Body of pancreas (tissue), 4 donors: Measurements from ENCODE around the gene TAGAP. TPM values are rescaled to one million over a fixed set of nuclear protein-coding genes. Genes with fewer than 3 reads are reported as not detected.

Experiments
- ATAC-seq: fragments of 150-250 bp; one replicate; pipeline ENCODE4 v1.9.1; 2016
- DNase-seq, 4 donors: peaks; one replicate each; pipeline ENCODE4 v3.0.0-alpha.2; 2019
- H3K27ac ChIP-seq, 4 donors: fragments of 200-600 bp; sonication (generic); 1 replicate in 3 of 4; 2 replicates in 1 of 4; pipeline versions ENCODE4 v1.5.1 to v1.6.1; 2016 to 2019; ENCODE audit warnings: mild to moderate bottlenecking in 1 of 4, mixed read lengths in 1 of 4, moderate library complexity in 1 of 4
- H3K27me3 ChIP-seq, 2 donors: fragments of 200-600 bp; sonication (generic); one replicate each; pipeline ENCODE4 v1.6.0; 2016; ENCODE audit warnings: mild to moderate bottlenecking in 1 of 2
- H3K36me3 ChIP-seq, 2 donors: fragments of 200-600 bp; sonication (generic); replicated peaks in 1 of 2; 2 replicates each; pipeline ENCODE4 v1.5.1; 2016; ENCODE audit warnings: low read depth in 2 of 2; ENCODE audit not compliant: insufficient read depth in 1 of 2
- H3K4me1 ChIP-seq: fragments of 200-600 bp; sonication (generic); one replicate; pipeline ENCODE4 v1.6.0; 2016
- H3K4me3 ChIP-seq, 2 donors: fragments of 200-600 bp; sonication (generic); 1 replicate in 1 of 2; 2 replicates in 1 of 2; pipeline ENCODE4 v1.5.1; 2016 to 2019
- H3K9me3 ChIP-seq, 3 donors: fragments of 200-600 bp; sonication (generic); 1 replicate in 2 of 3; 2 replicates in 1 of 3; pipeline ENCODE4 v1.5.1; 2016
- CTCF ChIP-seq, 7 experiments: fragments of 450-650 bp in 4 of 7; fragments of 200-600 bp in 3 of 7; sonication (generic) in 3 of 7; IDR thresholded peaks; one replicate each; pipeline ENCODE4 v1.5.1; 2016 to 2019; ENCODE audit warnings: antibody characterized with exemption in 7 of 7
- POLR2A ChIP-seq, 3 donors: fragments of 450-650 bp; IDR thresholded peaks; one replicate each; pipeline ENCODE4 v1.6.1; 2016; ENCODE audit warnings: antibody characterized with exemption in 3 of 3, mild to moderate bottlenecking in 2 of 3
- WGBS, 2 donors: methylation state at CpG; one replicate each; pipeline ENCODE4 v1.1.5; 2017; 5-methylcytosine and 5-hydroxymethylcytosine counted together
- intact Hi-C: fragments of 100-400 bp; cut with DNase I; formaldehyde crosslinking; loops from one replicate; pipeline ENCODE4 v1.15.1; 2023
- total RNA-seq, 2 donors: library from RNA; depleted of rRNA; stranded (reverse); fragments of >200 nt; gene quantifications; one replicate each; pipeline ENCODE4 v1.1.0, GENCODE V29; 2016

Gene TAGAP
- total RNA-seq, 2 donors from 2014 or later = 0.99 to 2.3 TPM

- no peak for TF ChIP-seq POLR2A (IDR thresholded peaks at IDR 0.05)
- TF ChIP-seq CTCF (IDR thresholded peaks at IDR 0.05) = no peak
- H3K4me3 ChIP-seq = no peak overlapping the region
- H3K27me3 ChIP-seq = no peaks in the 10 kb centered on the region
- H3K27ac ChIP-seq = peak overlapping the region in 1 of 4 donors; percentile 39
- H3K9me3 ChIP-seq = no peaks in the 10 kb centered on the region
- H3K4me1 ChIP-seq = no peaks in the 10 kb centered on the region
- ATAC-seq (no peak), DNase-seq (no peak)
- no peaks in the 10 kb centered on the region for H3K36me3 ChIP-seq
- WGBS, 2 donors = 50 to 54% methylated on average over 2 of the region's 2 CpGs
- intact Hi-C loops = no loop called here
Observed at GRCh38 chr6:159062976-159063375, 18.2 kb upstream of the TAGAP start.

GRCh38 chr6:159062564-159062945, 17.8 kb upstream of the TAGAP start:
- no peaks in the 10 kb centered on the region for H3K4me1 ChIP-seq
- DNase-seq (no peak), ATAC-seq (no peak)
- H3K27ac ChIP-seq = peak overlapping the region in 1 of 4 donors; percentile 39
- intact Hi-C loops = no loop called here
- no peaks in the 10 kb centered on the region for H3K36me3 ChIP-seq
- H3K27me3 ChIP-seq = no peaks in the 10 kb centered on the region
- no peak overlapping the region for H3K4me3 ChIP-seq
- H3K9me3 ChIP-seq = no peaks in the 10 kb centered on the region
- TF ChIP-seq POLR2A (IDR thresholded peaks at IDR 0.05) (no peak), CTCF (IDR thresholded peaks at IDR 0.05) (no peak)
- WGBS, 2 donors = 63 to 83% methylated on average over 3 of the region's 3 CpGs

GRCh38 chr6:159061805-159062563, 17.2 kb upstream of the TAGAP start:
- H3K4me1 ChIP-seq = no peaks in the 10 kb centered on the region
- no peaks in the 10 kb centered on the region for H3K27me3 ChIP-seq
- ATAC-seq = no peak
- peak in 1 of 4 donors; percentile 28 for DNase-seq
- TF ChIP-seq CTCF (IDR thresholded peaks at IDR 0.05) = no peak
- TF ChIP-seq POLR2A (IDR thresholded peaks at IDR 0.05) = no peak
- H3K27ac ChIP-seq = peak overlapping the region in 1 of 4 donors; percentile 52
- H3K9me3 ChIP-seq = no peaks in the 10 kb centered on the region
- H3K36me3 ChIP-seq = no peaks in the 10 kb centered on the region
- no peak overlapping the region for H3K4me3 ChIP-seq
- intact Hi-C loops = no loop called here
- whole genome bisulfite sequencing, 2 donors = 68 to 70% methylated on average over 10 of the region's 10 CpGs

- Histone ChIP-seq H3K27me3 (no peaks in the 10 kb centered on the region), H3K27ac (no peak overlapping the region), H3K4me3 (no peak overlapping the region), H3K4me1 (no peaks in the 10 kb centered on the region), H3K36me3 (no peaks in the 10 kb centered on the region), H3K9me3 (no peaks in the 10 kb centered on the region)
- TF ChIP-seq CTCF (IDR thresholded peaks at IDR 0.05) (no peak), POLR2A (IDR thresholded peaks at IDR 0.05) (no peak)
- 77 to 82% methylated on average over 7 of the region's 7 CpGs for WGBS, 2 donors
- ATAC-seq (no peak), DNase-seq (no peak)
- intact Hi-C loops = no loop called here
Observed at GRCh38 chr6:159061146-159061545, 16.4 kb upstream of the TAGAP start.
